Neural cell (in vitro differentiated cells): ENCODE data around the gene ADGRG6.

Source experiments
- POLR2AphosphoS5 ChIP-seq: IDR thresholded peaks from 2 replicates; pipeline ENCODE4 v1.6.1; 2012
- TF ChIP-seq, protein P1 (sequence below): fragments of 450-650 bp; IDR thresholded peaks from 2 replicates; pipeline ENCODE4 v1.5.1; 2014; ENCODE audit warnings: antibody characterized with exemption, mild to moderate bottlenecking, moderate library complexity; ENCODE audit not compliant: poor library complexity, severe bottlenecking

DNA sequence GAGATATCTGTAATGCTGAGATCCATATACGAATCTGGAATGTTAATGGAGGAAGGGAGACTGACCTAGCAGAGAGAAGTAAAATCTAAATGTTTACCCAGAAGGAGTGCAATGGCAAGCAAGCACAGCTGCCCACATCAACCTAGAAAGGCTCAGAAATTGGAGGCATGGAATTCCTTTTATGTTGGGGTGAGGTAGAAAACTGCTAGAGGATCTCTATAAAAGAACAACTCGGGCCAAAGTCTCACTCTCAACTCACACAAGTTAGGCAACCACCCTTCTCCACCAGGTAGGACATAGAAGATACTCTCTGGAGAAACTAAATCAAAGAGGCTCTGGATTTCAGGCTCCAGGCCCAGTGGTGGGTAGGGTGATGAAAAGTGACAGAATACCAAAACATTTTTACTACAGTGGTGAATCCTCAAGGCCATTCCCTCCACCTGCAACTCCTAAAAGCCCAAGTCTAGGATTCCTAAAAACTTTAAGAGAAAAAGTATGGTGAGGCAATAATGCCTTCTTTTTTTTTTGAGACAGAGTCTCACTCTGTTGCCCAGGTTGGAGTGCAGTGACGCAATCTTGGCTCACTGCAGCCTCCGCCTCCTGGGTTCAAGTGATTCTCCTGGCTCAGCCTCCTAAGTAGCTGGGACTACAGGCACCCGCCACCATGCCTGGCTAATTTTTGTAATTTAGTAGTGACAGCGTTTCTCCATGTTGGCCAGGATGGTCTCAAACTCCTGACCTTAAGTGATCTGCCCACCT, 9.5 kb upstream of the ADGRG6 start:
- TF ChIP-seq, protein P1, sequence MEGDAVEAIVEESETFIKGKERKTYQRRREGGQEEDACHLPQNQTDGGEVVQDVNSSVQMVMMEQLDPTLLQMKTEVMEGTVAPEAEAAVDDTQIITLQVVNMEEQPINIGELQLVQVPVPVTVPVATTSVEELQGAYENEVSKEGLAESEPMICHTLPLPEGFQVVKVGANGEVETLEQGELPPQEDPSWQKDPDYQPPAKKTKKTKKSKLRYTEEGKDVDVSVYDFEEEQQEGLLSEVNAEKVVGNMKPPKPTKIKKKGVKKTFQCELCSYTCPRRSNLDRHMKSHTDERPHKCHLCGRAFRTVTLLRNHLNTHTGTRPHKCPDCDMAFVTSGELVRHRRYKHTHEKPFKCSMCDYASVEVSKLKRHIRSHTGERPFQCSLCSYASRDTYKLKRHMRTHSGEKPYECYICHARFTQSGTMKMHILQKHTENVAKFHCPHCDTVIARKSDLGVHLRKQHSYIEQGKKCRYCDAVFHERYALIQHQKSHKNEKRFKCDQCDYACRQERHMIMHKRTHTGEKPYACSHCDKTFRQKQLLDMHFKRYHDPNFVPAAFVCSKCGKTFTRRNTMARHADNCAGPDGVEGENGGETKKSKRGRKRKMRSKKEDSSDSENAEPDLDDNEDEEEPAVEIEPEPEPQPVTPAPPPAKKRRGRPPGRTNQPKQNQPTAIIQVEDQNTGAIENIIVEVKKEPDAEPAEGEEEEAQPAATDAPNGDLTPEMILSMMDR = no peak
- no peak for TF ChIP-seq POLR2AphosphoS5
